HL-60 (cell line): ENCODE data around the gene TBC1D9B.

ENCODE experiments used
- DNase-seq, 2 experiments: peaks; one replicate each; pipeline ENCODE4 v3.0.0-alpha.2; 2010 to 2020; ENCODE audit warnings: low read depth in 1 of 2, low spot score in 1 of 2
- H3K27ac ChIP-seq: fragments of 250-450 bp; sonication (Bioruptor Pico); replicated peaks from 2 replicates; pipeline ENCODE4 v1.5.1; 2020; ENCODE audit warnings: mild to moderate bottlenecking, moderate library complexity
- H3K27me3 ChIP-seq: fragments of 250-450 bp; sonication (Bioruptor Pico); 2 replicates; pipeline ENCODE4 v1.5.1; 2021; ENCODE audit warnings: mild to moderate bottlenecking, moderate library complexity; ENCODE audit not compliant: insufficient read depth, poor library complexity, severe bottlenecking
- H3K4me3 ChIP-seq: replicated peaks from 2 replicates; pipeline ENCODE4 v1.5.1; 2011; ENCODE audit warnings: mild to moderate bottlenecking, control low read depth, low read length; ENCODE audit not compliant: insufficient read depth
- GABPA ChIP-seq: IDR thresholded peaks from 2 replicates; pipeline ENCODE4 v1.6.1; 2012; ENCODE audit warnings: low read depth
- POLR2AphosphoS5 ChIP-seq: IDR thresholded peaks from 2 replicates; pipeline ENCODE4 v1.6.1; 2012; ENCODE audit warnings: low read depth
- SPI1 ChIP-seq: IDR thresholded peaks from 2 replicates; pipeline ENCODE4 v1.6.1; 2012; ENCODE audit warnings: low read depth, mild to moderate bottlenecking, borderline replicate concordance
- TF ChIP-seq, protein P1 (sequence below): IDR thresholded peaks from 2 replicates; pipeline ENCODE4 v1.6.1; 2012; ENCODE audit warnings: low read depth; ENCODE audit not compliant: insufficient replicate concordance

TBC1D9B gene

DNA sequence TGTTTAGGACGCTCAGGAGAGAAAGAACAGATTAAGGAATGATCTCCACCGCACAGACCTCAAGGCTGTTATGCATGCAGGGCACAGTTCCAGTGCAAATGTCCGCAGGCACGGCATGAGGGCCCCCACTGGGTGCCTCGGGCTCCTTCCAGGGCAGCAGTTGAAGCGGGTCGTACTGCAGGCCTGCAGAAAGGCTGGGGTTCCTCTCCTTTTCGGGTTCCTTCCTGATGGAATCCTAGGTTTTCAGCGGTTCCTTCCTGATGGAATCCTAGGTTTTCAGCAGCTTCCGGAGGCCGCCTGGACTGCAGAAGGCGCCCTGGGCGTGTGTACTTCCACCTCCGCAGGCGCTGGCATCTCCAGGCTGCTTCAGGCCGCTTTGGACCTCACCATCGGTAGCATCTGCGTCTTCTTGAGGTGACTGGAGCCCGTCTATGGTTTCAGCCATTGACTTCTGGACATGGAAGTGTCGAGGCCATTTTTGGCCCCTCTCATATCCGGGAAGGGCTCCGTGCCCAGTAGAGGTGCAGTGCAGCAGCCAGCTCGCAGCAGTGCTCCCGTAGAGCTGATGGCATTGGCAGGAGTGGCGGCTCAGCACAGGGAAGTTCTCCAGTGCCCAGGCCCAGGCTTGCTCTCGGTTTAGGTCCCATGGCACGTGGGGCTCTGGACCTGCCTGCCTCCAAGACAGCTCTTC lies 95.4 kb downstream of the TBC1D9B start:
- no peak overlapping the region for H3K4me3 ChIP-seq
- H3K27me3 ChIP-seq = no peaks in the 10 kb centered on the region
- TF ChIP-seq SPI1 = no peak
- TF ChIP-seq, protein P1, sequence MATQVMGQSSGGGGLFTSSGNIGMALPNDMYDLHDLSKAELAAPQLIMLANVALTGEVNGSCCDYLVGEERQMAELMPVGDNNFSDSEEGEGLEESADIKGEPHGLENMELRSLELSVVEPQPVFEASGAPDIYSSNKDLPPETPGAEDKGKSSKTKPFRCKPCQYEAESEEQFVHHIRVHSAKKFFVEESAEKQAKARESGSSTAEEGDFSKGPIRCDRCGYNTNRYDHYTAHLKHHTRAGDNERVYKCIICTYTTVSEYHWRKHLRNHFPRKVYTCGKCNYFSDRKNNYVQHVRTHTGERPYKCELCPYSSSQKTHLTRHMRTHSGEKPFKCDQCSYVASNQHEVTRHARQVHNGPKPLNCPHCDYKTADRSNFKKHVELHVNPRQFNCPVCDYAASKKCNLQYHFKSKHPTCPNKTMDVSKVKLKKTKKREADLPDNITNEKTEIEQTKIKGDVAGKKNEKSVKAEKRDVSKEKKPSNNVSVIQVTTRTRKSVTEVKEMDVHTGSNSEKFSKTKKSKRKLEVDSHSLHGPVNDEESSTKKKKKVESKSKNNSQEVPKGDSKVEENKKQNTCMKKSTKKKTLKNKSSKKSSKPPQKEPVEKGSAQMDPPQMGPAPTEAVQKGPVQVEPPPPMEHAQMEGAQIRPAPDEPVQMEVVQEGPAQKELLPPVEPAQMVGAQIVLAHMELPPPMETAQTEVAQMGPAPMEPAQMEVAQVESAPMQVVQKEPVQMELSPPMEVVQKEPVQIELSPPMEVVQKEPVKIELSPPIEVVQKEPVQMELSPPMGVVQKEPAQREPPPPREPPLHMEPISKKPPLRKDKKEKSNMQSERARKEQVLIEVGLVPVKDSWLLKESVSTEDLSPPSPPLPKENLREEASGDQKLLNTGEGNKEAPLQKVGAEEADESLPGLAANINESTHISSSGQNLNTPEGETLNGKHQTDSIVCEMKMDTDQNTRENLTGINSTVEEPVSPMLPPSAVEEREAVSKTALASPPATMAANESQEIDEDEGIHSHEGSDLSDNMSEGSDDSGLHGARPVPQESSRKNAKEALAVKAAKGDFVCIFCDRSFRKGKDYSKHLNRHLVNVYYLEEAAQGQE = no peak
- no peak for TF ChIP-seq POLR2AphosphoS5
- TF ChIP-seq GABPA = no peak
- no peak for DNase-seq
- no peak overlapping the region for H3K27ac ChIP-seq
